ENCODE results near the gene MUSTN1. TPM values are rescaled to one million over a fixed set of nuclear protein-coding genes. Genes with fewer than 3 reads are reported as not detected.

MUSTN1 gene
- total and polyA plus RNA-seq, 2 of the 13 experiments (the other 11 are each of a cell fraction or from before 2014, with no cell fraction given), result 0.84 to 1.4 TPM

- TF ChIP-seq ZBTB1 (CRISPR knock-in tag; IDR thresholded peaks at IDR 0.05; ENCODE audit: borderline replicate concordance), result no peak
- TF ChIP-seq ZNF678 (CRISPR knock-in tag; IDR thresholded peaks at IDR 0.05), result no peak
- TF ChIP-seq, protein P1, sequence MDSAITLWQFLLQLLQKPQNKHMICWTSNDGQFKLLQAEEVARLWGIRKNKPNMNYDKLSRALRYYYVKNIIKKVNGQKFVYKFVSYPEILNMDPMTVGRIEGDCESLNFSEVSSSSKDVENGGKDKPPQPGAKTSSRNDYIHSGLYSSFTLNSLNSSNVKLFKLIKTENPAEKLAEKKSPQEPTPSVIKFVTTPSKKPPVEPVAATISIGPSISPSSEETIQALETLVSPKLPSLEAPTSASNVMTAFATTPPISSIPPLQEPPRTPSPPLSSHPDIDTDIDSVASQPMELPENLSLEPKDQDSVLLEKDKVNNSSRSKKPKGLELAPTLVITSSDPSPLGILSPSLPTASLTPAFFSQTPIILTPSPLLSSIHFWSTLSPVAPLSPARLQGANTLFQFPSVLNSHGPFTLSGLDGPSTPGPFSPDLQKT (CRISPR knock-in tag; IDR thresholded peaks at IDR 0.05; ENCODE audit: borderline replicate concordance), result no peak
- no peak for TF ChIP-seq ZFP1 (CRISPR knock-in tag; IDR thresholded peaks at IDR 0.05)
- 0 out of 2 replicates have a peak, but pooled peaks have one; percentile 58 for TF ChIP-seq SP4 (CRISPR knock-in tag; IDR thresholded peaks at IDR 0.05)
- no peak for TF ChIP-seq ZNF274 (CRISPR knock-in tag; IDR thresholded peaks at IDR 0.05)
- no peak for TF ChIP-seq NFE2L1 (CRISPR knock-in tag; IDR thresholded peaks at IDR 0.05; ENCODE audit: borderline replicate concordance)
- TF ChIP-seq STAG1 (CRISPR knock-in tag; IDR thresholded peaks at IDR 0.05), result peak; percentile 80
- TF ChIP-seq USF2 (IDR thresholded peaks at IDR 0.05; ENCODE audit: low read depth, low read length), result no peak
- no peak for TF ChIP-seq USF2 (CRISPR knock-in tag; IDR thresholded peaks at IDR 0.05; ENCODE audit: borderline replicate concordance)
- TF ChIP-seq SMC3 (IDR thresholded peaks at IDR 0.05; ENCODE audit: low read length), result peak; percentile 66
- TF ChIP-seq GATAD2A (CRISPR knock-in tag; IDR thresholded peaks at IDR 0.05), result 0 out of 2 replicates have a peak, but pooled peaks have one; percentile 22
- TF ChIP-seq ZNF30 (CRISPR knock-in tag; IDR thresholded peaks at IDR 0.05), result no peak
- TF ChIP-seq ZNF549 (CRISPR knock-in tag; IDR thresholded peaks at IDR 0.05), result no peak
- TF ChIP-seq SIX1 (CRISPR knock-in tag; IDR thresholded peaks at IDR 0.05; ENCODE audit: borderline replicate concordance), result no peak
- TF ChIP-seq ZNF460 (CRISPR knock-in tag; IDR thresholded peaks at IDR 0.05; ENCODE audit: borderline replicate concordance), result no peak
- TF ChIP-seq HOXA7 (CRISPR knock-in tag; IDR thresholded peaks at IDR 0.05), result no peak
- TF ChIP-seq IKZF1 (IDR thresholded peaks at IDR 0.05), result no peak
- TF ChIP-seq SRSF4 (IDR thresholded peaks at IDR 0.05; ENCODE audit: low read depth, low read length, poor library complexity, severe bottlenecking), result no peak
- no peak for TF ChIP-seq SMAD3 (CRISPR knock-in tag; IDR thresholded peaks at IDR 0.05)
- TF ChIP-seq ZNF441 (CRISPR knock-in tag; IDR thresholded peaks at IDR 0.05; ENCODE audit: borderline replicate concordance), result no peak
- 0 out of 2 replicates have a peak, but pooled peaks have one; percentile 19 for TF ChIP-seq ZNF232 (CRISPR knock-in tag; IDR thresholded peaks at IDR 0.05; ENCODE audit: borderline replicate concordance)
- TF ChIP-seq TFDP2 (CRISPR knock-in tag; IDR thresholded peaks at IDR 0.05), result no peak
- no peak for TF ChIP-seq MATR3 (CRISPR knock-in tag; IDR thresholded peaks at IDR 0.05)
- TF ChIP-seq ZNF670 (CRISPR knock-in tag; IDR thresholded peaks at IDR 0.05; ENCODE audit: borderline replicate concordance), result no peak
- TF ChIP-seq KMT2A (CRISPR knock-in tag; IDR thresholded peaks at IDR 0.05), result no peak
- no peak for TF ChIP-seq ZNF263 (CRISPR knock-in tag; IDR thresholded peaks at IDR 0.05)
- TF ChIP-seq ZNF513 (CRISPR knock-in tag; conservative IDR thresholded peaks at IDR 0.05), result no peak
- no peak for TF ChIP-seq ARNT2 (CRISPR knock-in tag; IDR thresholded peaks at IDR 0.05; ENCODE audit: low read depth)
These were observed 35.8 kb downstream of the MUSTN1 start (continued) for GRCh38 chr3:52798978-52799476.
